Liver (tissue), 9 donors: Measurements from ENCODE around the gene KRTAP5-4. TPM values are rescaled to one million over a fixed set of nuclear protein-coding genes. Genes with fewer than 3 reads are reported as not detected.
A peak's percentile ranks its signal among the peaks of the same experiment; 100 is the strongest.

Experiments
- DNase-seq: peaks from one replicate; pipeline ENCODE4 v3.0.0-alpha.2; 2017; ENCODE audit warnings: low spot score
- H3K27ac ChIP-seq, 2 donors: one replicate each; pipeline ENCODE4 v1.7.0; 2013; ENCODE audit warnings: inconsistent platforms in 2 of 2, low read length in 2 of 2, control low read depth in 1 of 2, low read depth in 1 of 2, mild to moderate bottlenecking in 1 of 2
- H3K27me3 ChIP-seq, 4 donors: one replicate each; pipeline versions ENCODE4 v1.6.1 to v1.7.0; 2013; ENCODE audit warnings: low read length in 3 of 4, inconsistent platforms in 1 of 4, mild to moderate bottlenecking in 1 of 4, moderate library complexity in 1 of 4; ENCODE audit not compliant: control insufficient read depth in 4 of 4, insufficient read depth in 4 of 4
- H3K36me3 ChIP-seq, 4 donors: one replicate each; pipeline versions ENCODE4 v1.6.1 to v1.7.0; 2013; ENCODE audit warnings: low read length in 3 of 4, mild to moderate bottlenecking in 3 of 4, low read depth in 1 of 4, moderate library complexity in 1 of 4; ENCODE audit not compliant: control insufficient read depth in 4 of 4, insufficient read depth in 3 of 4
- H3K4me1 ChIP-seq, 4 donors: one replicate each; pipeline versions ENCODE4 v1.6.1 to v1.7.0; 2013; ENCODE audit warnings: low read length in 3 of 4, mild to moderate bottlenecking in 3 of 4, moderate library complexity in 1 of 4; ENCODE audit not compliant: control insufficient read depth in 4 of 4, insufficient read depth in 4 of 4
- H3K4me3 ChIP-seq, 3 donors: one replicate each; pipeline versions ENCODE4 v1.6.1 to v1.7.0; 2013; ENCODE audit warnings: low read length in 3 of 3, control low read depth in 1 of 3, low read depth in 1 of 3, mild to moderate bottlenecking in 1 of 3
- H3K9ac ChIP-seq, 2 donors: one replicate each; pipeline ENCODE4 v1.7.0; 2013; ENCODE audit warnings: low read length in 2 of 2, mild to moderate bottlenecking in 2 of 2, moderate library complexity in 2 of 2, control low read depth in 1 of 2, low read depth in 1 of 2
- H3K9me3 ChIP-seq, 4 donors: one replicate each; pipeline versions ENCODE4 v1.6.1 to v1.7.0; 2013; ENCODE audit warnings: low read length in 3 of 4; ENCODE audit not compliant: control insufficient read depth in 4 of 4
- CTCF ChIP-seq: fragments of 150-350 bp; IDR thresholded peaks from 2 replicates; pipeline ENCODE4 v1.5.1; 2017; ENCODE audit warnings: improper control_type of control experiment, low read depth, low read length; ENCODE audit not compliant: missing input control
- EGR1 ChIP-seq, 2 donors: IDR thresholded peaks; 2 replicates each; pipeline ENCODE4 v1.6.1; 2016 to 2018; ENCODE audit warnings: antibody characterized with exemption in 2 of 2, low read depth in 2 of 2
- FOXA1 ChIP-seq: IDR thresholded peaks from 2 replicates; pipeline ENCODE4 v1.6.1; 2016; ENCODE audit warnings: antibody characterized with exemption
- FOXA2 ChIP-seq: IDR thresholded peaks from 2 replicates; pipeline ENCODE4 v1.6.1; 2016; ENCODE audit warnings: antibody characterized with exemption
- HNF4A ChIP-seq, 2 donors: conservative IDR thresholded peaks; 2 replicates each; pipeline ENCODE4 v1.6.1; 2016; ENCODE audit warnings: antibody characterized with exemption in 2 of 2, mild to moderate bottlenecking in 2 of 2
- JUND ChIP-seq, 2 donors: IDR thresholded peaks; 2 replicates each; pipeline ENCODE4 v1.6.1; 2016; ENCODE audit warnings: antibody characterized with exemption in 2 of 2
- MAX ChIP-seq: IDR thresholded peaks from 2 replicates; pipeline ENCODE4 v1.6.1; 2016; ENCODE audit warnings: antibody characterized with exemption
- NR2F2 ChIP-seq: IDR thresholded peaks from 2 replicates; pipeline ENCODE4 v1.6.1; 2016; ENCODE audit warnings: antibody characterized with exemption
- REST ChIP-seq: IDR thresholded peaks from 2 replicates; pipeline ENCODE4 v1.6.1; 2016; ENCODE audit warnings: antibody characterized with exemption, mild to moderate bottlenecking
- RXRA ChIP-seq, 2 donors: IDR thresholded peaks; 2 replicates each; pipeline ENCODE4 v1.6.1; 2017 to 2018; ENCODE audit warnings: antibody characterized with exemption in 2 of 2, mild to moderate bottlenecking in 1 of 2
- SP1 ChIP-seq: IDR thresholded peaks from 2 replicates; pipeline ENCODE4 v1.6.1; 2018; ENCODE audit warnings: antibody characterized with exemption, mild to moderate bottlenecking
- TAF1 ChIP-seq: conservative IDR thresholded peaks from 2 replicates; pipeline ENCODE4 v1.6.1; 2016; ENCODE audit warnings: antibody characterized with exemption, mild to moderate bottlenecking
- YY1 ChIP-seq: IDR thresholded peaks from 2 replicates; pipeline ENCODE4 v1.6.1; 2016; ENCODE audit warnings: antibody characterized with exemption, mild to moderate bottlenecking
- ZBTB33 ChIP-seq: IDR thresholded peaks from 2 replicates; pipeline ENCODE4 v1.6.1; 2016; ENCODE audit warnings: antibody characterized with exemption
- WGBS: extraction: QIAGEN DNeasy Blood & Tissue Kit; methylation state at CpG from one replicate; pipeline ENCODE4 v1.1.7; 2013; 5-methylcytosine and 5-hydroxymethylcytosine counted together
- polyA plus RNA-seq, 2 donors: library from polyadenylated mRNA; stranded (reverse) in 1 of 2; unstranded in 1 of 2; fragments of 200-250 nt in 1 of 2; fragments of >200 nt in 1 of 2; fragmentation: Nextera tagmentation in 1 of 2; extraction: Ambion mirVana in 1 of 2; gene quantifications; one replicate each; pipeline versions ENCODE4 v1.2.1 to v1.2.3, GENCODE V29; 2013 to 2015
- total RNA-seq, 2 donors: library from RNA; depleted of rRNA; stranded (reverse); fragments of >200 nt; gene quantifications; one replicate each; pipeline ENCODE4 v1.2.3, GENCODE V29; 2014
- TF ChIP-seq, protein P1 (sequence below): IDR thresholded peaks from 2 replicates; pipeline ENCODE4 v1.6.1; 2016; ENCODE audit warnings: antibody characterized with exemption
- donor health status: healthy.
- donor health status: healthy.
- donor health status: healthy.
- donor health status: healthy.
- donor health status: healthy.

KRTAP5-4 gene
- total and polyA plus RNA-seq, 4 donors, result not detected

GRCh38 chr11:1650034-1650917 lies 28.3 kb upstream of the KRTAP5-4 start:
- no peak overlapping the region for H3K4me3 ChIP-seq
- 74% methylated on average over 15 of the region's 15 CpGs for WGBS

More at GRCh38 chr11:1650034-1650917, 28.3 kb upstream of the KRTAP5-4 start:
- Histone ChIP-seq H3K27ac (no peak overlapping the region), H3K4me1 (peaks cover 17 to 37% (median 29%) of the 10 kb centered on the region in 4 donors), H3K36me3 (no peaks in the 10 kb centered on the region), H3K27me3 (no peaks in the 10 kb centered on the region), H3K9ac (no peak overlapping the region), H3K9me3 (no peaks in the 10 kb centered on the region)
- no peak for DNase-seq
- TF ChIP-seq MAX, result no peak
- TF ChIP-seq, protein P1, sequence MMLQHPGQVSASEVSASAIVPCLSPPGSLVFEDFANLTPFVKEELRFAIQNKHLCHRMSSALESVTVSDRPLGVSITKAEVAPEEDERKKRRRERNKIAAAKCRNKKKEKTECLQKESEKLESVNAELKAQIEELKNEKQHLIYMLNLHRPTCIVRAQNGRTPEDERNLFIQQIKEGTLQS, result no peak
- no peak for TF ChIP-seq JUND (IDR thresholded peaks at IDR 0.05)
- TF ChIP-seq FOXA1, result no peak
- TF ChIP-seq CTCF, result no peak
- TF ChIP-seq NR2F2, result no peak
- no peak for TF ChIP-seq EGR1 (IDR thresholded peaks at IDR 0.05; ENCODE audit: low read depth in 2 of 2)
- TF ChIP-seq YY1, result no peak
- no peak for TF ChIP-seq FOXA2
- TF ChIP-seq REST, result no peak
- no peak for TF ChIP-seq HNF4A (conservative IDR thresholded peaks at IDR 0.05)
- peak; percentile 33 for TF ChIP-seq SP1
- TF ChIP-seq RXRA (IDR thresholded peaks at IDR 0.05), result peak in 1 of 2 donors; percentile 48
- TF ChIP-seq TAF1, result no peak
- no peak for TF ChIP-seq ZBTB33
